ENCODE data around the gene MAP2K3. TPM values are rescaled to one million over a fixed set of nuclear protein-coding genes. Genes with fewer than 3 reads are reported as not detected.

Gene MAP2K3
- total RNA-seq, 1 donor from 2014 or later = 19.4 TPM

DNA sequence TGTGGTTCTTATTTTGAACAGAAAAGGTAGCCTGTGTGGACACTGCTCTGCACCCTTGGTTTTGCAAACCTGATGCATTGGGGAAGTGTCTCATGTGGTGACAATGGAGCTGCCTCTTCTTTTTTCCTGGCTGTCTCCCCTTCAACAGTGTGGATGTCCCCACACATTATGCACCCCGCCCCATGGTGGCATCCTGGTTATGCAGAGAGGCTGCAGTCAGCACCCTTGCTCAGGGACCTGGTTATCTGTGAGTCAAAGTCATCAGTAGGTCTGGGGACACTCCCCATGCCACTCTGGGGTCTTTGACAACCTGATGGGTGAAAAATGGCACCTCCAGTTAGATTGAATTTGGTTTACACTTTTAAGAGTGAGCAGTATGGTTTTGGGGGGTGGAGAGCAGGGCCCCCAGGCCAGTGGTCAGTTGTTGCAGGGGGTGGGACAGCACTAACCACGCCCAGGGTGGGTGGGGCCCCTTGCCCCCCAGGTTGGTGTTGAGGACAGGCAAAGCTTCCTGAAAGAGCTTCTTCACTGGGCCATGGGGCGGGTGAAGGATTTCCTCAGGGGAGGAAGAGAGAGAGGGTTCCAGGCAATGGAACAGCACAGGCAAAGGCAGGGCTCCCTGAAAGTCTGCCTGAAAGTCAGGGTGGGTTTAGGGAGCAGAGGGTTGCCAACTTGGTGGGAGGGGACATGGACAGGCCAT lies 67.0 kb downstream of the MAP2K3 start:
- Mint-ChIP-seq H3K4me1 (peaks cover 20% of the 10 kb centered on the region), H3K36me3 (ENCODE audit: low read depth) (no peaks in the 10 kb centered on the region)
- TF ChIP-seq CTCF (conservative IDR thresholded peaks at IDR 0.05) = no peak

DNA sequence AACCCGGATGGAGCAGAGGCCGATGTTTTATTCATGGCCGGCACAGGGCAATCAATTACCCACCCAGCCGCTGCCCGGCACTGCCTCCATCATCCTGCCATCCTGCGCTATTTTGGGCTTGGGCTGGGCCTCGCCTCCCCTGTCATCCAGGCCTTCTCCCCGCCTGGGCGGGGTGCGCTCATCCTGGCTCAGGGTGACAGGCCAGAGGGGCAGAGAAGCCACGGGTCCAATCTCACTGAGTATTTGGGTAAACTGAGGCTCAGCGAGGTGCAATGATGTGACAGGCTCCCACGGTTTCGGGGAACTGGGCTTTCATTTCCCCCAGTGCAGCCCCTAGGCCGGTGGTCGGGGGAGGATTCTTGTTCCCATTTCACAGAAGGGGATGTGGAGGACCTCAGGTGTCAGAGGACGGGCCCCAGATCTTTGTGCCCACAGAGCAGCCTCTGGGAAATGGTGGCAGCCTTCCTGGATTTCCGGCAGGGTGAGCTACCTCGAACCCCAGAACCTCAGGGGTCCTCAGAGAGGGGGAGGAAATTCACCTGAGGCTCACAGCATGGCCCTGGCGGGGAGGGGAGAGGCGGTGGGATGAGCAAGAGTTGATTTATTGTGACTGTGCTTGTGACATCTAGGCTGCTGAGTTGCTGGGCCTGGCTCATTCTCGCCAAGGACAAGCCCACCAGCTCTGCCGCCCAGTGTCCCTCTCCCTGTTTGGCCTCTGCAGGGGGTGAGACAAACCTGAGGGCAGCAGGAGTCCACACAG lies 67.9 kb downstream of the MAP2K3 start:
- H3K27me3 Mint-ChIP-seq (ENCODE audit: low read depth) = no peaks in the 10 kb centered on the region
- no peak for DNase-seq (ENCODE audit: low read depth, low spot score)
- no peaks in the 10 kb centered on the region for H3K9me3 Mint-ChIP-seq
- H3K27ac Mint-ChIP-seq (ENCODE audit: unreplicated experiment) = no peak overlapping the region
- peaks cover 28% of the 10 kb centered on the region for H3K4me1 Mint-ChIP-seq
- H3K36me3 Mint-ChIP-seq (ENCODE audit: low read depth) = no peaks in the 10 kb centered on the region
- no peak for TF ChIP-seq CTCF (conservative IDR thresholded peaks at IDR 0.05)
- H3K4me3 Mint-ChIP-seq = no peak overlapping the region

More for the DNA sequence above, 67.0 kb downstream of the MAP2K3 start:
- Mint-ChIP-seq H3K27ac (ENCODE audit: unreplicated experiment) (peak overlapping the region; percentile 43), H3K9me3 (no peaks in the 10 kb centered on the region), H3K27me3 (ENCODE audit: low read depth) (no peaks in the 10 kb centered on the region), H3K4me3 (no peak overlapping the region)
- DNase-seq (ENCODE audit: low read depth, low spot score) = no peak

GRCh38 chr17:21352981-21353265 lies 68.4 kb downstream of the MAP2K3 start:
- Mint-ChIP-seq H3K36me3 (ENCODE audit: low read depth) (no peaks in the 10 kb centered on the region), H3K27me3 (ENCODE audit: low read depth) (no peaks in the 10 kb centered on the region), H3K9me3 (no peaks in the 10 kb centered on the region), H3K27ac (ENCODE audit: unreplicated experiment) (no peak overlapping the region), H3K4me3 (no peak overlapping the region), H3K4me1 (peaks cover 30% of the 10 kb centered on the region)
- DNase-seq (ENCODE audit: low read depth, low spot score) = no peak
- TF ChIP-seq CTCF (conservative IDR thresholded peaks at IDR 0.05) = no peak

DNA sequence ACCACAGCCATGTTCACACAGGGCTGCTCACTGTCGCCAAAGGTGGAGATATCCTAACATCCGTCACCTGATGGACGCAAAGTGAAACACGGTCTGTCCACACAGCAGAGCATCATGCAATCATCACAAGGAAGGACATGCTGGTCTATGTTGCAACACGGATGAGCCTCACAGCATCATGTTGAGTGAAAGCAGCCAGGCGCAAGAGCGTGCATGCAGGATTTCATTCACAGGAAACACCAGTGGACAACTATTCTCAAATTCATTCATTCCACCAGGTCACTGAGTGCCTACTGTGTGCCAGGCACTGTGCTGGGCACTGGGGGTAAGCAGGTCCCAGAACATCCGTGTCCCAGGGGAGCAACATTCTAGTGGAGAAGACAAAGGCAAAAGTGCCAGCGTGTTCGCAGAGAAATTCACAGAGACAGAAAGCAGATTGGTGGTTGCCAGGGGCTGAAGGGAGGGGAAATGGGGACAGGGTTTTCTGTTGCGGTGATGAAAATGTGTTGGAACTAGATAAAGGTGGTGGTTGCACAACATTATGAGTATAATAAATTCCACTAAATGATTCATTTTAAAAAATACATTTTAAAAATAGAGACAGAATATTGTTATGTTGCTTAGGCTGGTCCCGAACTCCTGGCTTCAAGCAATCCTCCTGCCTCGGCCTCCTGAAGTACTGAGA lies 69.0 kb downstream of the MAP2K3 start:
- Mint-ChIP-seq H3K27ac (ENCODE audit: unreplicated experiment) (no peak overlapping the region), H3K27me3 (ENCODE audit: low read depth) (no peaks in the 10 kb centered on the region), H3K4me1 (peaks cover 30% of the 10 kb centered on the region), H3K9me3 (no peaks in the 10 kb centered on the region), H3K36me3 (ENCODE audit: low read depth) (no peaks in the 10 kb centered on the region), H3K4me3 (no peak overlapping the region)
- TF ChIP-seq CTCF (conservative IDR thresholded peaks at IDR 0.05) = no peak
- DNase-seq (ENCODE audit: low read depth, low spot score) = no peak

GRCh38 chr17:21354796-21355385 lies 70.4 kb downstream of the MAP2K3 start:
- H3K27ac Mint-ChIP-seq (ENCODE audit: unreplicated experiment) = no peak overlapping the region
- peaks cover 30% of the 10 kb centered on the region for H3K4me1 Mint-ChIP-seq

More at GRCh38 chr17:21354796-21355385, 70.4 kb downstream of the MAP2K3 start:
- Mint-ChIP-seq H3K9me3 (no peaks in the 10 kb centered on the region), H3K27me3 (ENCODE audit: low read depth) (peaks cover 2% of the 10 kb centered on the region), H3K36me3 (ENCODE audit: low read depth) (no peaks in the 10 kb centered on the region), H3K4me3 (no peak overlapping the region)
- TF ChIP-seq CTCF (conservative IDR thresholded peaks at IDR 0.05) = no peak
- DNase-seq (ENCODE audit: low read depth, low spot score) = no peak
